B cell (primary cell): ENCODE results near the gene CHRM1. TPM values are rescaled to one million over a fixed set of nuclear protein-coding genes. Genes with fewer than 3 reads are reported as not detected.

Experiments used
- ATAC-seq: fragments of 200-7000 bp; cut with Tn5 transposase; one replicate; pipeline ENCODE4 v1.10.0; 2021; ENCODE audit warnings: low read depth, mild to moderate bottlenecking, moderate number of reproducible peaks, moderate library complexity
- CTCF ChIA-PET: fragments of 350-600 bp; sonication (Branson Sonifier 250); formaldehyde crosslinking; loops from one replicate; lab custom pipeline; 2021; ENCODE audit warnings: antibody characterized with exemption, inconsistent platforms; lab: Charles Lee
- POLR2A ChIA-PET: fragments of 350-600 bp; sonication (Branson Sonifier 250); formaldehyde crosslinking; loops from one replicate; lab custom pipeline; 2021; ENCODE audit warnings: antibody characterized with exemption; lab: Charles Lee
- DNase-seq: peaks from one replicate; pipeline ENCODE4 v3.0.0; 2013
- H2AFZ ChIP-seq: 2 replicates; pipeline ENCODE4 v1.6.1; 2012; ENCODE audit warnings: mild to moderate bottlenecking, low read depth, low read length; ENCODE audit not compliant: insufficient read depth, poor library complexity, severe bottlenecking
- H3K27ac ChIP-seq, 2 donors: 1 replicate in 1 of 2; 2 replicates in 1 of 2; pipeline ENCODE4 v1.5.1; 2012 to 2013; ENCODE audit warnings: low read length in 2 of 2, mild to moderate bottlenecking in 2 of 2, moderate library complexity in 1 of 2
- H3K27me3 ChIP-seq, 4 experiments: fragments of 200-600 bp in 1 of 4; sonication (generic) in 1 of 4; replicated peaks in 1 of 4; 1 replicate in 2 of 4; 2 replicates in 2 of 4; pipeline versions ENCODE4 v1.6.1 to v1.7.0; 2013 to 2016; ENCODE audit warnings: low read length in 3 of 4, mild to moderate bottlenecking in 2 of 4, mixed read lengths in 1 of 4, moderate library complexity in 1 of 4; ENCODE audit not compliant: insufficient read depth in 4 of 4, control insufficient read depth in 3 of 4; ENCODE audit errors: control extremely low read depth in 1 of 4
- H3K36me3 ChIP-seq, 2 experiments: replicated peaks in 1 of 2; 1 replicate in 1 of 2; 2 replicates in 1 of 2; pipeline versions ENCODE4 v1.6.1 to v1.7.1; 2013; ENCODE audit warnings: low read length in 1 of 2; ENCODE audit not compliant: insufficient read depth in 2 of 2, control insufficient read depth in 1 of 2; ENCODE audit errors: control extremely low read depth in 1 of 2, extremely low read depth in 1 of 2
- H3K4me1 ChIP-seq, 2 donors: fragments of 200-600 bp in 1 of 2; sonication (generic) in 1 of 2; 1 replicate in 1 of 2; 2 replicates in 1 of 2; pipeline versions ENCODE4 v1.5.1 to v1.6.1; 2013 to 2017; ENCODE audit warnings: low read length in 2 of 2; ENCODE audit not compliant: control insufficient read depth in 2 of 2, insufficient read depth in 2 of 2
- H3K4me2 ChIP-seq: replicated peaks from 2 replicates; pipeline ENCODE3; 2012; ENCODE audit warnings: mild to moderate bottlenecking, low read depth, low read length; ENCODE audit not compliant: poor library complexity, severe bottlenecking
- H3K4me3 ChIP-seq, 5 experiments: fragments of 200-600 bp in 1 of 5; sonication (generic) in 1 of 5; 1 replicate in 3 of 5; 2 replicates in 2 of 5; pipeline versions ENCODE4 v1.5.1 to v1.7.0; 2011 to 2016; ENCODE audit warnings: low read length in 4 of 5, mild to moderate bottlenecking in 4 of 5, low read depth in 2 of 5, control low read depth in 1 of 5, moderate library complexity in 1 of 5; ENCODE audit not compliant: insufficient read depth in 1 of 5; ENCODE audit errors: control extremely low read depth in 1 of 5, extremely low read depth in 1 of 5
- H3K79me2 ChIP-seq: fragments of 200-600 bp; sonication (generic); one replicate; pipeline ENCODE4 v1.6.0; 2016; ENCODE audit warnings: low read length; ENCODE audit not compliant: control insufficient read depth, insufficient read depth
- H3K9ac ChIP-seq: fragments of 200-600 bp; sonication (generic); 2 replicates; pipeline ENCODE4 v1.6.1; 2017; ENCODE audit warnings: mild to moderate bottlenecking, low read length, moderate library complexity
- H3K9me3 ChIP-seq, 3 donors: one replicate each; pipeline versions ENCODE4 v1.6.1 to v1.7.1; 2013; ENCODE audit warnings: low read length in 2 of 3; ENCODE audit not compliant: control insufficient read depth in 2 of 3, insufficient read depth in 1 of 3; ENCODE audit errors: control extremely low read depth in 1 of 3
- H4K20me1 ChIP-seq: 2 replicates; pipeline ENCODE4 v1.6.0; 2012; ENCODE audit warnings: mild to moderate bottlenecking, low read length; ENCODE audit not compliant: insufficient read depth, control insufficient read depth, poor library complexity, severe bottlenecking
- H3K27ac Mint-ChIP-seq: one replicate; pipeline ENCODE4 v1.8.0; 2021; ENCODE audit warnings: mixed read lengths
- H3K27me3 Mint-ChIP-seq: one replicate; pipeline ENCODE4 v1.8.0; 2021; ENCODE audit warnings: mixed read lengths
- H3K4me1 Mint-ChIP-seq: one replicate; pipeline ENCODE4 v1.8.0; 2021; ENCODE audit warnings: mixed read lengths
- H3K4me3 Mint-ChIP-seq: one replicate; pipeline ENCODE4 v1.8.0; 2021; ENCODE audit warnings: mixed read lengths
- H3K9me3 Mint-ChIP-seq: one replicate; pipeline ENCODE4 v1.8.0; 2022; ENCODE audit warnings: mixed read lengths; ENCODE audit not compliant: insufficient read depth
- EZH2 ChIP-seq: IDR thresholded peaks from 2 replicates; pipeline ENCODE4 v1.6.1; 2012; ENCODE audit warnings: borderline replicate concordance, low read depth, mild to moderate bottlenecking, moderate library complexity, low read length; ENCODE audit not compliant: insufficient read depth, poor library complexity, severe bottlenecking
- WGBS: methylation state at CpG from one replicate; pipeline ENCODE4 v1.1.5; 2013; ENCODE audit warnings: missing lambda C conversion rate; ENCODE audit not compliant: insufficient coverage; 5-methylcytosine and 5-hydroxymethylcytosine counted together
- intact Hi-C: fragments of 100-400 bp; cut with micrococcal nuclease; formaldehyde crosslinking; loops from one replicate; pipeline ENCODE4 v1.10.0; 2022
- polyA plus RNA-seq: library from polyadenylated mRNA; depleted of rRNA; stranded (reverse); fragments of >200 nt; gene quantifications from 2 replicates; pipeline ENCODE4 v1.2.3, GENCODE V29; 2012
- total RNA-seq, 2 donors: library from RNA; stranded (reverse); fragments of 120-200 nt in 1 of 2; gene quantifications; 1 replicate in 1 of 2; 2 replicates in 1 of 2; pipeline versions ENCODE4 v1.2.3 to v1.2.4, GENCODE V29; 2013 to 2022
- TF ChIP-seq, protein P1 (sequence below): fragments of 200-600 bp; IDR thresholded peaks from one replicate; pipeline ENCODE4 v1.8.0; 2022; ENCODE audit warnings: antibody characterized with exemption, mild to moderate bottlenecking

CHRM1 gene
- total and polyA plus RNA-seq, 2 donors (not counting 1 experiment from before 2014, with no cell fraction given), result not detected

DNA sequence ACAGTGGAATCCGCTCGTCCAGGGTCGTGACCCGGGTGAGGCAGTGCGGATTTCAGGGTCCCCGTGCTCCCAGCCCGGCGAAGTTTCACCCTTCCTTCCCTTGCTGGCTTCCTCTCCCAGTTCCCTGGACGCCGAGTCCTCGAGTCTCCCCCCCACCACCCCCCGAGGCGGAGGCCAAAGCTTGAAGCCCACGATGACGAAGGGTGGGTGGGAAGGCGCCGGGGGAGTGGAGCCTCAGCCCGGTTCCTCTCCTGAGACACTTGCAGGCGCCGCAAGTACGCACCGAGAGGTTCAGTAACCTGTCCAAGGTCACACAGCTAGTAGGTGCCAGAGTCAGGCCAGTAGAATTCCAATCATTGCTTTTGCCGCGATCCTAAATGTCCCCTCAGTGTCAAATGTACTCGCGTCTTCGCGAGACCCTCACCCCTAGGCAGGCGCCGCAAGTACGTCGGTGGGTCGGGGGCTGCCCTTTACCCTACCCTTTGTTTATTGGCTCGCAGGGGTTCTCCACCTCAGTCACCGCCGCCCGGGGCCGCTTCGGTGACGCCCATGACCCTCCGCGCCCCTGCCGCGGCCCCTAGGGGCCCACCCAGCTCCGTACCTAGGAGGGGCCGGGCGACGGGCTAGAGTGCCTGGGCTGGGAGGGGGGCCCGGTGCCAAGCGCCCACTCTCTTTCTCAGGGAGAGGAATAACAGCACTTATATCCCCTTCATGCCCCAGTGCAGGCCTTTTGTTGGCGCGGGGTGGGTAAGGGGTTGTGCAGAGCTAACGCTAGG lies 5.7 kb upstream of the CHRM1 start:
- H3K9me3 Mint-ChIP-seq, result no peaks in the 10 kb centered on the region
- ATAC-seq (no peak), DNase-seq (peak; percentile 26)
- peaks cover 76% of the 10 kb centered on the region for H3K27me3 Mint-ChIP-seq
- Histone ChIP-seq H3K4me3 (peak overlapping the region in 1 of 5 experiments; percentile 57), H3K27me3 (peaks cover 0 to 94% (median 41%) of the 10 kb centered on the region in 4 experiments), H3K27ac (no peak overlapping the region), H3K4me1 (peaks cover 39 to 41% of the 10 kb centered on the region in 2 donors), H3K9ac (peak overlapping the region; percentile 43), H3K36me3 (no peaks in the 10 kb centered on the region), H2AFZ (peak overlapping the region; percentile 48), H4K20me1 (no peaks in the 10 kb centered on the region), H3K4me2 (peak overlapping the region; percentile 73), H3K9me3 (peaks cover 0 to 28% (median 0%) of the 10 kb centered on the region in 3 donors), H3K79me2 (no peaks in the 10 kb centered on the region)
- no peak overlapping the region for H3K27ac Mint-ChIP-seq
- peak overlapping the region; percentile 61 for H3K4me3 Mint-ChIP-seq
- ChIA-PET CTCF (interaction anchor here (0.8 kb wide), 1 partner anchor 21 kb away, joined by 3 read pairs; no protein-coding TSS in a partner anchor), POLR2A (interaction anchor here (0.6 kb wide), 1 partner anchor 12 kb away, joined by 6 read pairs; no protein-coding TSS in a partner anchor)
- WGBS, result 13% methylated on average over 46 of the region's 53 CpGs
- intact Hi-C loops, result no loop called here
- H3K4me1 Mint-ChIP-seq, result peaks cover 37% of the 10 kb centered on the region
- TF ChIP-seq, protein P1, sequence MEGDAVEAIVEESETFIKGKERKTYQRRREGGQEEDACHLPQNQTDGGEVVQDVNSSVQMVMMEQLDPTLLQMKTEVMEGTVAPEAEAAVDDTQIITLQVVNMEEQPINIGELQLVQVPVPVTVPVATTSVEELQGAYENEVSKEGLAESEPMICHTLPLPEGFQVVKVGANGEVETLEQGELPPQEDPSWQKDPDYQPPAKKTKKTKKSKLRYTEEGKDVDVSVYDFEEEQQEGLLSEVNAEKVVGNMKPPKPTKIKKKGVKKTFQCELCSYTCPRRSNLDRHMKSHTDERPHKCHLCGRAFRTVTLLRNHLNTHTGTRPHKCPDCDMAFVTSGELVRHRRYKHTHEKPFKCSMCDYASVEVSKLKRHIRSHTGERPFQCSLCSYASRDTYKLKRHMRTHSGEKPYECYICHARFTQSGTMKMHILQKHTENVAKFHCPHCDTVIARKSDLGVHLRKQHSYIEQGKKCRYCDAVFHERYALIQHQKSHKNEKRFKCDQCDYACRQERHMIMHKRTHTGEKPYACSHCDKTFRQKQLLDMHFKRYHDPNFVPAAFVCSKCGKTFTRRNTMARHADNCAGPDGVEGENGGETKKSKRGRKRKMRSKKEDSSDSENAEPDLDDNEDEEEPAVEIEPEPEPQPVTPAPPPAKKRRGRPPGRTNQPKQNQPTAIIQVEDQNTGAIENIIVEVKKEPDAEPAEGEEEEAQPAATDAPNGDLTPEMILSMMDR, result no peak
- no peak for TF ChIP-seq EZH2
